ENCODE results near the gene FOXJ2. TPM values are rescaled to one million over a fixed set of nuclear protein-coding genes. Genes with fewer than 3 reads are reported as not detected.
"Not testable (repeated sequence)": the region's sequence is repeated elsewhere in the genome, so short reads cannot be mapped to it uniquely, and the experiment has no call there.

The FOXJ2 gene
- total RNA-seq, 1 donor from 2014 or later, result 6.8 TPM

DNA sequence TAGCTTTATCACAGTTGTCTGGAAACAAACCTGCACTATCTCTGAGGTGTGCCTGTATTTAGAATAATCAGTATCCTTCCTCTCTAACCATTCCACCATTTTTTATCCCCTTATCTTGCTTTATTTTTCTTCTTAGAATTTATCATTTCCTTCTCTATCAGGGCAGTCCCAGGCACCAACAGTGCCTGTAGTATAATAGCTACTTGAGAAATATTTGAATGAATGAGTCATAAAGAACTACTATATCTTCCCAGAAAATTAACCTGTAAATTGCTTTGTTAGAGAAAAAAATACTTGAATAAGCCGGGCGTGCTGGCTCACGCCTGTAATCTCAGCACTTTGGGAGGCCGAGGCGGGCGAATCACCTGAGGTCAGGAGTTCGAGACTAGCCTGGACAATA is 21.2 kb upstream of the FOXJ2 start:
- Mint-ChIP-seq H3K27me3 (ENCODE audit: insufficient read depth, low read depth) (no peaks in the 10 kb centered on the region), H3K27ac (no peak overlapping the region)
- H3K4me1 ChIP-seq, result no peaks in the 10 kb centered on the region

DNA sequence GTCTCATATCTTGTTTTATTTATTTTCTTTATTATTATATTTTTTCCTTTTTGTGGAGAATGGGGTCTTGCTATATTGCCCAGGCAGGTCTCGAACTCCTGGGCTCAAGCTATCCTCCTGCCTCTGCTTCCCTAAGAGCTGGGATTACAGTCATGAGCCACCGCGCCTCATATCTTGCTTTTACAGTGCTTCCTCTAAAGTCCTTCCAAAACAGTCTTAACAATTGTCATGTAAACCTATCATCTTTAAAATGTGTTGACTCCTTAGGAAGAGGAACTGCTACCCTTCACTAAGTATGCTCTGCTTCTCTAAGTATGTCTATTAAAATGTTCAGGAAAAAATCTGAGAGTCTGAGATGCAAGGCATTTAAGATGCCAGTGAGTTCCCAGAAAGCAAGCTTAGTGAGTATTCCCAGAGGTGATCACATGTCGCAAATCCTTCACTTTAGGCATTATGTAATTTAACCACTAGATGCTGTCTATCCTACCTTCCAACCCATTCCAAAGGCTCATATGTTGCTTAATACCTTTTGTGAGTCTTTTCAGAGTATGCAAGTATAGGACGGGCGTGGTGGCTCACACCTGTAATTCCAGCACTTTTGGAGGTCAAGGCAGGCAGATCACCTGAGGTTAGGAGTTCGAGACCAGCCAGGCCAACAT is 19.7 kb upstream of the FOXJ2 start:
- Histone ChIP-seq H3K9ac (no peak overlapping the region), H3K4me3 (no peak overlapping the region), H3K9me3 (ENCODE audit: low read depth) (no peaks in the 10 kb centered on the region), H3K4me1 (no peaks in the 10 kb centered on the region), H3K27me3 (peaks cover 8% of the 10 kb centered on the region), H3F3A (ENCODE audit: low read depth) (no peaks in the 10 kb centered on the region), H3K79me2 (ENCODE audit: low read depth) (peaks cover under 1% of the 10 kb centered on the region), H3K27ac (no peak overlapping the region), H3K4me2 (no peak overlapping the region), H3K36me3 (no peaks in the 10 kb centered on the region), H2AFZ (replicated peaks) (no peak overlapping the region), H4K20me1 (ENCODE audit: low read depth) (no peaks in the 10 kb centered on the region)
- Mint-ChIP-seq H3K27ac (no peak overlapping the region), H3K4me1 (no peaks in the 10 kb centered on the region), H3K27me3 (ENCODE audit: insufficient read depth, low read depth) (peaks cover 5% of the 10 kb centered on the region), H3K9me3 (no peaks in the 10 kb centered on the region), H3K36me3 (no peaks in the 10 kb centered on the region), H3K4me3 (no peak overlapping the region)
- DNase-seq (ENCODE audit: low spot score), result no peak
- TF ChIP-seq EZH2phosphoT487 (IDR thresholded peaks at IDR 0.05), result no peak

More for the DNA sequence above, 21.2 kb upstream of the FOXJ2 start:
- Histone ChIP-seq H3K27ac (no peak overlapping the region), H3F3A (ENCODE audit: low read depth) (no peaks in the 10 kb centered on the region), H3K9me3 (ENCODE audit: low read depth) (no peaks in the 10 kb centered on the region), H2AFZ (replicated peaks) (no peak overlapping the region), H4K20me1 (ENCODE audit: low read depth) (no peaks in the 10 kb centered on the region), H3K27me3 (no peaks in the 10 kb centered on the region), H3K4me3 (no peak overlapping the region), H3K36me3 (no peaks in the 10 kb centered on the region), H3K79me2 (ENCODE audit: low read depth) (no peaks in the 10 kb centered on the region), H3K9ac (no peak overlapping the region), H3K4me2 (no peak overlapping the region)
- TF ChIP-seq, protein P1, sequence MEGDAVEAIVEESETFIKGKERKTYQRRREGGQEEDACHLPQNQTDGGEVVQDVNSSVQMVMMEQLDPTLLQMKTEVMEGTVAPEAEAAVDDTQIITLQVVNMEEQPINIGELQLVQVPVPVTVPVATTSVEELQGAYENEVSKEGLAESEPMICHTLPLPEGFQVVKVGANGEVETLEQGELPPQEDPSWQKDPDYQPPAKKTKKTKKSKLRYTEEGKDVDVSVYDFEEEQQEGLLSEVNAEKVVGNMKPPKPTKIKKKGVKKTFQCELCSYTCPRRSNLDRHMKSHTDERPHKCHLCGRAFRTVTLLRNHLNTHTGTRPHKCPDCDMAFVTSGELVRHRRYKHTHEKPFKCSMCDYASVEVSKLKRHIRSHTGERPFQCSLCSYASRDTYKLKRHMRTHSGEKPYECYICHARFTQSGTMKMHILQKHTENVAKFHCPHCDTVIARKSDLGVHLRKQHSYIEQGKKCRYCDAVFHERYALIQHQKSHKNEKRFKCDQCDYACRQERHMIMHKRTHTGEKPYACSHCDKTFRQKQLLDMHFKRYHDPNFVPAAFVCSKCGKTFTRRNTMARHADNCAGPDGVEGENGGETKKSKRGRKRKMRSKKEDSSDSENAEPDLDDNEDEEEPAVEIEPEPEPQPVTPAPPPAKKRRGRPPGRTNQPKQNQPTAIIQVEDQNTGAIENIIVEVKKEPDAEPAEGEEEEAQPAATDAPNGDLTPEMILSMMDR (IDR thresholded peaks at IDR 0.05), result no peak
- TF ChIP-seq EZH2 (IDR thresholded peaks at IDR 0.05), result no peak
- TF ChIP-seq EZH2phosphoT487 (IDR thresholded peaks at IDR 0.05), result no peak
- DNase-seq (ENCODE audit: low spot score), result no peak
- Mint-ChIP-seq H3K4me1 (no peaks in the 10 kb centered on the region), H3K4me3 (no peak overlapping the region), H3K36me3 (no peaks in the 10 kb centered on the region), H3K9me3 (no peaks in the 10 kb centered on the region)

DNA sequence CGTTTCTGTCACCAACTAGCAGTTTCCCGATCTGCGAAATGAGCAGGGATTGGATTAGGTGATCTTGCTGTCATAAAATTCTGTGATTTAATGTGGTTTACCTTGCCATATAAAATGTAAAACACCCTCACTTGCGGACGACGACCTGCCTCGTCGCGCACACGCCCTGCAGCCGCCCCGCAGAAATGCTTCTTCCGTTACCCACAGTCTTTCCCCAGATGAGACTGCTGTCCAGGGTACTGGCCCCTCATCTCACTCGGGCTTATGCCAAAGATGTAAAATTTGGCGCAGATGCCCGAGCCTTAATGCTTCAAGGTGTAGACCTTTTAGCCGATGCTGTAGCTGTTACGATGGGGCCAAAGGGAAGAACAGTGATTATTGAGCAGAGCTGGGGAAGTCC is 17.7 kb upstream of the FOXJ2 start:
- Histone ChIP-seq H3K27ac (no peak overlapping the region), H3K36me3 (no peaks in the 10 kb centered on the region), H3K9ac (no peak overlapping the region), H3K9me3 (ENCODE audit: low read depth) (no peaks in the 10 kb centered on the region), H3K79me2 (ENCODE audit: low read depth) (peaks cover 8% of the 10 kb centered on the region), H3K4me1 (peaks cover 4% of the 10 kb centered on the region), H2AFZ (replicated peaks) (no peak overlapping the region), H4K20me1 (ENCODE audit: low read depth) (no peaks in the 10 kb centered on the region), H3K27me3 (peaks cover 22% of the 10 kb centered on the region), H3F3A (ENCODE audit: low read depth) (peaks cover 11% of the 10 kb centered on the region), H3K4me2 (no peak overlapping the region), H3K4me3 (no peak overlapping the region)
- Mint-ChIP-seq H3K36me3 (no peaks in the 10 kb centered on the region), H3K4me1 (peaks cover 2% of the 10 kb centered on the region), H3K27ac (no peak overlapping the region), H3K4me3 (no peak overlapping the region), H3K9me3 (no peaks in the 10 kb centered on the region), H3K27me3 (ENCODE audit: insufficient read depth, low read depth) (peaks cover 11% of the 10 kb centered on the region)
- TF ChIP-seq EZH2phosphoT487 (IDR thresholded peaks at IDR 0.05), result no peak
- TF ChIP-seq, protein P1 (IDR thresholded peaks at IDR 0.05), result no peak
- no peak for TF ChIP-seq EZH2 (IDR thresholded peaks at IDR 0.05)
- peak; percentile 27 for DNase-seq (ENCODE audit: low spot score)

DNA sequence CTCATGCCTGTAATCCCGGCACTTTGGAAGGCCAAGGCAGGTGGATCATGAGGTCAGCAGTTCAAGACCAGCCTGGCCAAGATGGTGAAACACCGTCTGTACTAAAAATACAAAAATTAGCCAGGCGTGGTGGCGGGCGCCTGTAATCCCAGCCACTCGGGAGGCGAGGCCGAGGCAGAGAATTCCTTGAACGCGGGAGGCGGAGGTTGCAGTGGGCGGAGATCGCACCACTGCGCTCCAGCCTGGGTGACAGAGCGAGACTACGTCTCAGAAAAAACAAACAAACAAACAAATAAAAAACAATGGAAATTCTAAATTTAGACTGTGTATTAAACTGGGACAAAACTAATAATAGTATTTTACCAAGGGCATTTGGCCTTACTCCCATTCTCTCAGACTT is 14.3 kb upstream of the FOXJ2 start:
- not testable (repeated sequence) for H3K9ac ChIP-seq; H3K4me1 Mint-ChIP-seq; H3K27ac Mint-ChIP-seq; H3K9me3 Mint-ChIP-seq; H3K79me2 ChIP-seq (ENCODE audit: low read depth); H3K9me3 ChIP-seq (ENCODE audit: low read depth); H4K20me1 ChIP-seq (ENCODE audit: low read depth); H3K27ac ChIP-seq; H3K4me1 ChIP-seq; H3K36me3 Mint-ChIP-seq; H3K36me3 ChIP-seq; DNase-seq (ENCODE audit: low spot score)
- H3K27me3 Mint-ChIP-seq (ENCODE audit: insufficient read depth, low read depth), result peaks cover 13% of the 10 kb centered on the region
- Histone ChIP-seq H2AFZ (replicated peaks) (peak overlapping the region; percentile 88), H3F3A (ENCODE audit: low read depth) (peaks cover 11% of the 10 kb centered on the region), H3K4me3 (peak overlapping the region; percentile 62), H3K4me2 (peak overlapping the region; percentile 90), H3K27me3 (peaks cover 28% of the 10 kb centered on the region)
- H3K4me3 Mint-ChIP-seq, result peak overlapping the region; percentile 78

Data from neural progenitor cell (in vitro differentiated cells).